OCI-LY3 (cell line): ENCODE data around the gene DHX40.

ENCODE experiments used
- H2AFZ ChIP-seq: fragments of 200-600, 300-600 bp; shearing (Covaris generic); 2 replicates; pipeline ENCODE4 v1.6.0; 2014; ENCODE audit warnings: antibody characterized with exemption, low read depth, low read length
- H3K27ac ChIP-seq: fragments of 200-600, 300-600 bp; sonication (generic); 2 replicates; pipeline ENCODE4 v1.5.1; 2014; ENCODE audit warnings: mild to moderate bottlenecking, low read length, moderate library complexity, mixed read lengths
- H3K27me3 ChIP-seq: fragments of 200-600, 300-600 bp; sonication (generic); 2 replicates; pipeline ENCODE4 v1.6.1; 2014; ENCODE audit warnings: low read depth, low read length, mixed read lengths
- H3K36me3 ChIP-seq: fragments of 200-600, 300-600 bp; sonication (generic); replicated peaks from 2 replicates; pipeline ENCODE3; 2014; ENCODE audit warnings: low read depth, low read length, mixed read lengths
- H3K4me1 ChIP-seq: fragments of 300-600, 200-600 bp; sonication (generic); 2 replicates; pipeline ENCODE4 v1.6.1; 2014; ENCODE audit warnings: low read length, mixed read lengths
- H3K4me2 ChIP-seq: fragments of 200-600, 300-600 bp; sonication (generic); 2 replicates; pipeline ENCODE4 v1.6.1; 2014; ENCODE audit warnings: low read length, mixed read lengths
- H3K4me3 ChIP-seq: fragments of 300-600, 200-600 bp; sonication (generic); 2 replicates; pipeline ENCODE4 v1.5.1; 2014; ENCODE audit warnings: antibody characterized with exemption, mild to moderate bottlenecking, low read length, moderate library complexity
- H3K79me2 ChIP-seq: fragments of 300-600, 200-600 bp; shearing (Covaris generic); 2 replicates; pipeline ENCODE4 v1.6.1; 2014; ENCODE audit warnings: mild to moderate bottlenecking, low read length, mixed read lengths
- H3K9ac ChIP-seq: fragments of 300-600, 200-600 bp; shearing (Covaris generic); 2 replicates; pipeline ENCODE4 v1.6.0; 2014; ENCODE audit warnings: mild to moderate bottlenecking, low read length, moderate library complexity
- H3K9me3 ChIP-seq: fragments of 200-600, 300-600 bp; shearing (Covaris generic); 2 replicates; pipeline ENCODE4 v1.6.1; 2014; ENCODE audit warnings: low read length, mixed read lengths; ENCODE audit not compliant: insufficient read depth
- H4K20me1 ChIP-seq: fragments of 200-600, 300-600 bp; sonication (generic); 2 replicates; pipeline ENCODE4 v1.6.1; 2016; ENCODE audit warnings: low read length, mixed read lengths; ENCODE audit not compliant: insufficient read depth
- EZH2phosphoT487 ChIP-seq: fragments of 200-600 bp; shearing (Covaris generic); IDR thresholded peaks from 2 replicates; pipeline ENCODE4 v1.6.1; 2018; ENCODE audit warnings: antibody characterized with exemption, mixed run types, low read depth
- TF ChIP-seq, protein P1 (sequence below): fragments of 200-600, 300-600 bp; sonication (generic); IDR thresholded peaks from 2 replicates; pipeline ENCODE4 v1.5.1; 2014; ENCODE audit warnings: antibody characterized with exemption, low read length, low read depth

Gene DHX40

GRCh38 chr17:59620518-59621259, 55.3 kb downstream of the DHX40 start:
- Histone ChIP-seq H3K4me3 (peak overlapping the region; percentile 100), H3K4me2 (peak overlapping the region; percentile 87), H3K36me3 (peaks cover 7% of the 10 kb centered on the region), H3K9ac (peak overlapping the region; percentile 100), H2AFZ (no peak overlapping the region), H3K27ac (peak overlapping the region; percentile 87), H3K9me3 (no peaks in the 10 kb centered on the region), H3K27me3 (no peaks in the 10 kb centered on the region), H4K20me1 (peaks cover 48% of the 10 kb centered on the region), H3K4me1 (peaks cover 39% of the 10 kb centered on the region), H3K79me2 (peaks cover 77% of the 10 kb centered on the region)
- TF ChIP-seq EZH2phosphoT487: no peak
- TF ChIP-seq, protein P1, sequence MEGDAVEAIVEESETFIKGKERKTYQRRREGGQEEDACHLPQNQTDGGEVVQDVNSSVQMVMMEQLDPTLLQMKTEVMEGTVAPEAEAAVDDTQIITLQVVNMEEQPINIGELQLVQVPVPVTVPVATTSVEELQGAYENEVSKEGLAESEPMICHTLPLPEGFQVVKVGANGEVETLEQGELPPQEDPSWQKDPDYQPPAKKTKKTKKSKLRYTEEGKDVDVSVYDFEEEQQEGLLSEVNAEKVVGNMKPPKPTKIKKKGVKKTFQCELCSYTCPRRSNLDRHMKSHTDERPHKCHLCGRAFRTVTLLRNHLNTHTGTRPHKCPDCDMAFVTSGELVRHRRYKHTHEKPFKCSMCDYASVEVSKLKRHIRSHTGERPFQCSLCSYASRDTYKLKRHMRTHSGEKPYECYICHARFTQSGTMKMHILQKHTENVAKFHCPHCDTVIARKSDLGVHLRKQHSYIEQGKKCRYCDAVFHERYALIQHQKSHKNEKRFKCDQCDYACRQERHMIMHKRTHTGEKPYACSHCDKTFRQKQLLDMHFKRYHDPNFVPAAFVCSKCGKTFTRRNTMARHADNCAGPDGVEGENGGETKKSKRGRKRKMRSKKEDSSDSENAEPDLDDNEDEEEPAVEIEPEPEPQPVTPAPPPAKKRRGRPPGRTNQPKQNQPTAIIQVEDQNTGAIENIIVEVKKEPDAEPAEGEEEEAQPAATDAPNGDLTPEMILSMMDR: no peak

DNA sequence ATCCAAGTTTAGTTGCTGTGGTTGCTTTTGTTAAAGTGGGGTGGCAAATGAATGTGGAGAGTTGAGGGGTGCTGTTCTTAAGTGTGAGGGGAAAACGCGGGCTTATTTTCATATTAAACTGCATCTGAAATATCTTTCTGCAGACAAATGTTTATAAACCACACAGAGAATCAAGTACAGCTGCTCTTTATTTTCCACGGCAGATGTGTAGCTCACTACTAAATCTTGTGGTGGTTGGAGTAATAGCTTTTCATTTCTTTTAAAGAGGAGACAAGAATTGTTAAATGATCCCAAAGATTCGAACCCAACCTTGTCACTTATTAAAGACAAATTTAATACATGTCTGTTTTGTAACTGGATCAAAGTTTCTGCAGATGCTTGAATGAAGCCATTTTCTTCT, 56.4 kb downstream of the DHX40 start:
- no peak overlapping the region for H2AFZ ChIP-seq
- H3K79me2 ChIP-seq: peaks cover 88% of the 10 kb centered on the region
- H3K27me3 ChIP-seq: no peaks in the 10 kb centered on the region
- H3K4me3 ChIP-seq: peak overlapping the region; percentile 100
- peaks cover 11% of the 10 kb centered on the region for H3K36me3 ChIP-seq
- no peak overlapping the region for H3K27ac ChIP-seq
- H4K20me1 ChIP-seq: peaks cover 58% of the 10 kb centered on the region
- TF ChIP-seq, protein P1: no peak
- no peak for TF ChIP-seq EZH2phosphoT487
- H3K9me3 ChIP-seq: no peaks in the 10 kb centered on the region
- H3K4me2 ChIP-seq: peak overlapping the region; percentile 87
- peak overlapping the region; percentile 100; the same call in 1 of the 2 replicates for H3K9ac ChIP-seq
- peaks cover 50% of the 10 kb centered on the region for H3K4me1 ChIP-seq

- Histone ChIP-seq H3K9ac (no peak overlapping the region), H3K27me3 (no peaks in the 10 kb centered on the region), H3K36me3 (peaks cover 14% of the 10 kb centered on the region), H3K79me2 (peaks cover 96% of the 10 kb centered on the region), H3K4me1 (peaks cover 57% of the 10 kb centered on the region), H3K9me3 (no peaks in the 10 kb centered on the region), H3K27ac (no peak overlapping the region), H3K4me2 (peak overlapping the region; percentile 87), H2AFZ (no peak overlapping the region), H3K4me3 (no peak overlapping the region), H4K20me1 (peaks cover 72% of the 10 kb centered on the region)
- TF ChIP-seq, protein P1: no peak
- no peak for TF ChIP-seq EZH2phosphoT487
Measured at GRCh38 chr17:59623151-59623550, 57.7 kb downstream of the DHX40 start.

DNA sequence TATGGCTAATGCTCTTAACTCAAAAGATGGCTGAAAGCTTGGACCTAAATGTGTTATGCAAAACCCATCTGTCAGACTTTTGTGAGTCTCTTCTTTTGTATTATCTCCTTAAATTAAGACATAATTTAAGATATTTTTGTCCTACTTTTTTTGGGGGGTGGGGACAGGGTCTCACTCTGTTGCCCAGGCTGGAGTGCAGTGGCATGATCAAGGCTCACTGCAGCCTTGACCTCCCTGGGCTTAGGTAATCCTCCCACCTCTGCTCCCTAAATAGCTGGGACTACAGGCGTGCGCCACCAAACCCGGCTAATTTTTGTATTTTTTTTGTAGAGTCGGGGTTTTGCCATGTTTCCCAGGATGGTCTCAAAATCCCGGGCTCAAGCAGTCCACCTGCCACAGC, 61.3 kb downstream of the DHX40 start:
- Histone ChIP-seq H3K79me2 (peaks cover 100% of the 10 kb centered on the region), H3K4me3 (peak overlapping the region; percentile 22; the same call in 1 of the 2 replicates), H3K27ac (no peak overlapping the region), H3K9me3 (no peaks in the 10 kb centered on the region), H3K4me1 (peaks cover 51% of the 10 kb centered on the region), H4K20me1 (peaks cover 96% of the 10 kb centered on the region), H3K27me3 (no peaks in the 10 kb centered on the region), H3K4me2 (peak overlapping the region; percentile 74), H3K9ac (no peak overlapping the region), H3K36me3 (peaks cover 39% of the 10 kb centered on the region), H2AFZ (no peak overlapping the region)
- TF ChIP-seq, protein P1: no peak
- no peak for TF ChIP-seq EZH2phosphoT487
